HEK293T (cell line): ENCODE results near the gene UGT1A5.

ENCODE experiments used
- BHLHE40 ChIP-seq: fragments of 450-650 bp; IDR thresholded peaks from 2 replicates; pipeline ENCODE4 v1.6.1; 2016; ENCODE audit warnings: mild to moderate bottlenecking, moderate library complexity, borderline replicate concordance
- ELF4 ChIP-seq: fragments of 450-650 bp; IDR thresholded peaks from 2 replicates; pipeline ENCODE4 v1.6.1; 2017; ENCODE audit warnings: antibody characterized with exemption
- FOXA1 ChIP-seq: fragments of 450-650 bp; IDR thresholded peaks from 2 replicates; pipeline ENCODE4 v1.6.1; 2016; ENCODE audit warnings: mild to moderate bottlenecking
- FOXK2 ChIP-seq: fragments of 450-650 bp; IDR thresholded peaks from 2 replicates; pipeline ENCODE4 v1.6.1; 2016; ENCODE audit warnings: mild to moderate bottlenecking
- FOXM1 ChIP-seq: fragments of 450-650 bp; IDR thresholded peaks from 2 replicates; pipeline ENCODE4 v1.6.1; 2017; ENCODE audit warnings: mild to moderate bottlenecking, borderline replicate concordance
- HDGF ChIP-seq: fragments of 450-650 bp; IDR thresholded peaks from 2 replicates; pipeline ENCODE4 v1.6.1; 2017; ENCODE audit warnings: antibody characterized with exemption, borderline replicate concordance
- NFRKB ChIP-seq: fragments of 450-650 bp; IDR thresholded peaks from 2 replicates; pipeline ENCODE4 v1.6.1; 2016; ENCODE audit warnings: mild to moderate bottlenecking, moderate library complexity
- PKNOX1 ChIP-seq: fragments of 450-650 bp; IDR thresholded peaks from 2 replicates; pipeline ENCODE4 v1.6.1; 2016
- SP1 ChIP-seq: fragments of 450-650 bp; IDR thresholded peaks from 2 replicates; pipeline ENCODE4 v1.6.1; 2017
- TARDBP ChIP-seq: fragments of 450-650 bp; IDR thresholded peaks from 2 replicates; pipeline ENCODE4 v1.6.1; 2016

- TF ChIP-seq PKNOX1 (no peak), HDGF (no peak), FOXK2 (no peak), SP1 (no peak), BHLHE40 (no peak), FOXA1 (no peak), ELF4 (no peak), TARDBP (no peak), NFRKB (no peak), FOXM1 (no peak)
These were observed 59.9 kb downstream of the UGT1A5 start for GRCh38 chr2:233772583-233772982.
